A673 (cell line): ENCODE data around the gene PRR33.

Source experiments
- CTCF ChIP-seq: fragments of 300-800, 200-600 bp; sonication (generic); conservative IDR thresholded peaks from 2 replicates; pipeline ENCODE4 v1.5.1; 2017; ENCODE audit warnings: low read depth, mild to moderate bottlenecking, antibody characterized with exemption, low read length, moderate library complexity, mixed read lengths
- EZH2 ChIP-seq: fragments of 200-600 bp; sonication (generic); IDR thresholded peaks from 2 replicates; pipeline ENCODE4 v1.6.1; 2017; ENCODE audit warnings: borderline replicate concordance, low read depth, mild to moderate bottlenecking, mixed read lengths, antibody characterized with exemption, low read length; ENCODE audit not compliant: poor library complexity, severe bottlenecking

- TF ChIP-seq CTCF = no peak
- no peak for TF ChIP-seq EZH2
Observed at GRCh38 chr11:1920128-1920908, 28.6 kb upstream of the PRR33 start.
